Activated T-helper 17 cell treated with anti-CD3 and anti-CD28 coated beads, Interleukin-2, amount 50 U/mL, for 72 hours (primary cell): ENCODE data around the gene BOLA3. TPM values are rescaled to one million over a fixed set of nuclear protein-coding genes. Genes with fewer than 3 reads are reported as not detected.
"Not testable (repeated sequence)": the region's sequence is repeated elsewhere in the genome, so short reads cannot be mapped to it uniquely, and the experiment has no call there.

Source experiments
- ATAC-seq: fragments of 150-1000 bp; cut with Tn5 transposase; replicated peaks from 2 replicates; pipeline ENCODE4 v1.10.0; 2021; ENCODE audit warnings: mild to moderate bottlenecking, moderate library complexity
- H3K27ac Mint-ChIP-seq: one replicate; pipeline ENCODE4 v1.8.0; 2022; ENCODE audit warnings: mixed read lengths
- H3K27me3 Mint-ChIP-seq: one replicate; pipeline ENCODE4 v1.8.0; 2022; ENCODE audit warnings: mixed read lengths
- H3K36me3 Mint-ChIP-seq: one replicate; pipeline ENCODE4 v1.8.0; 2022; ENCODE audit warnings: low read depth, mild to moderate bottlenecking, mixed read lengths
- H3K4me1 Mint-ChIP-seq: one replicate; pipeline ENCODE4 v1.8.0; 2022; ENCODE audit warnings: mixed read lengths
- H3K4me3 Mint-ChIP-seq: one replicate; pipeline ENCODE4 v1.8.0; 2022; ENCODE audit warnings: mild to moderate bottlenecking, mixed read lengths
- H3K9me3 Mint-ChIP-seq: one replicate; pipeline ENCODE4 v1.8.0; 2022; ENCODE audit warnings: mixed read lengths
- total RNA-seq, 2 donors: library from RNA; stranded (reverse); gene quantifications; one replicate each; pipeline ENCODE4 v1.2.3, GENCODE V29; 2022

BOLA3 gene
- total RNA-seq, 2 donors from 2014 or later: 35.7 to 51.7 TPM

GRCh38 chr2:74131901-74132300 is 15.8 kb downstream of the BOLA3 start:
- no peaks in the 10 kb centered on the region for H3K9me3 Mint-ChIP-seq
- H3K36me3 Mint-ChIP-seq: peaks cover 31% of the 10 kb centered on the region
- no peak overlapping the region for H3K4me3 Mint-ChIP-seq
- no peak overlapping the region for H3K27ac Mint-ChIP-seq
- no peaks in the 10 kb centered on the region for H3K4me1 Mint-ChIP-seq
- ATAC-seq: no peak
- H3K27me3 Mint-ChIP-seq: no peaks in the 10 kb centered on the region

GRCh38 chr2:74130211-74130995 is 17.3 kb downstream of the BOLA3 start:
- no peaks in the 10 kb centered on the region for H3K9me3 Mint-ChIP-seq
- ATAC-seq: no peak
- H3K4me3 Mint-ChIP-seq: no peak overlapping the region
- no peaks in the 10 kb centered on the region for H3K27me3 Mint-ChIP-seq
- no peak overlapping the region for H3K27ac Mint-ChIP-seq
- H3K36me3 Mint-ChIP-seq: peaks cover 24% of the 10 kb centered on the region
- H3K4me1 Mint-ChIP-seq: no peaks in the 10 kb centered on the region

- Mint-ChIP-seq H3K4me1 (no peaks in the 10 kb centered on the region), H3K36me3 (peaks cover 3% of the 10 kb centered on the region), H3K27ac (no peak overlapping the region), H3K4me3 (no peak overlapping the region), H3K27me3 (no peaks in the 10 kb centered on the region), H3K9me3 (no peaks in the 10 kb centered on the region)
- ATAC-seq: no peak
Observed at GRCh38 chr2:74128206-74128605, 19.5 kb downstream of the BOLA3 start.

GRCh38 chr2:74123955-74124354 is 23.8 kb downstream of the BOLA3 start:
- peaks cover 10% of the 10 kb centered on the region for H3K9me3 Mint-ChIP-seq
- H3K4me3 Mint-ChIP-seq, H3K27ac Mint-ChIP-seq, H3K27me3 Mint-ChIP-seq, H3K4me1 Mint-ChIP-seq, ATAC-seq, H3K36me3 Mint-ChIP-seq: not testable (repeated sequence)

GRCh38 chr2:74121846-74122245 is 25.9 kb downstream of the BOLA3 start:
- H3K4me1 Mint-ChIP-seq, H3K27me3 Mint-ChIP-seq, H3K36me3 Mint-ChIP-seq, ATAC-seq: not testable (repeated sequence)
- peak overlapping the region; percentile 82 for H3K4me3 Mint-ChIP-seq
- peak overlapping the region; percentile 56 for H3K27ac Mint-ChIP-seq
- H3K9me3 Mint-ChIP-seq: peaks cover 10% of the 10 kb centered on the region

GRCh38 chr2:74119912-74120825 is 27.5 kb downstream of the BOLA3 start:
- Mint-ChIP-seq H3K27me3 (no peaks in the 10 kb centered on the region), H3K36me3 (no peaks in the 10 kb centered on the region), H3K27ac (peak overlapping the region; percentile 86), H3K4me3 (peak overlapping the region; percentile 82), H3K4me1 (peaks cover 5% of the 10 kb centered on the region), H3K9me3 (peaks cover 10% of the 10 kb centered on the region)
- ATAC-seq: peak; percentile 96

GRCh38 chr2:74119339-74119738 is 28.4 kb downstream of the BOLA3 start:
- no peak for ATAC-seq
- peaks cover 10% of the 10 kb centered on the region for H3K9me3 Mint-ChIP-seq
- H3K27ac Mint-ChIP-seq: peak overlapping the region; percentile 86
- no peaks in the 10 kb centered on the region for H3K27me3 Mint-ChIP-seq
- H3K4me1 Mint-ChIP-seq: peaks cover 5% of the 10 kb centered on the region
- peak overlapping the region; percentile 82 for H3K4me3 Mint-ChIP-seq
- H3K36me3 Mint-ChIP-seq: no peaks in the 10 kb centered on the region

GRCh38 chr2:74111380-74111779 is 36.3 kb downstream of the BOLA3 start:
- peaks cover 15% of the 10 kb centered on the region for H3K36me3 Mint-ChIP-seq
- H3K27me3 Mint-ChIP-seq: no peaks in the 10 kb centered on the region
- no peak overlapping the region for H3K27ac Mint-ChIP-seq
- no peak for ATAC-seq
- no peaks in the 10 kb centered on the region for H3K9me3 Mint-ChIP-seq
- H3K4me3 Mint-ChIP-seq: no peak overlapping the region
- H3K4me1 Mint-ChIP-seq: peaks cover 5% of the 10 kb centered on the region

GRCh38 chr2:74110537-74110936 is 37.2 kb downstream of the BOLA3 start:
- ATAC-seq: no peak
- Mint-ChIP-seq H3K27ac (no peak overlapping the region), H3K9me3 (no peaks in the 10 kb centered on the region), H3K4me1 (peaks cover 5% of the 10 kb centered on the region), H3K4me3 (no peak overlapping the region), H3K36me3 (peaks cover 15% of the 10 kb centered on the region), H3K27me3 (no peaks in the 10 kb centered on the region)

- Mint-ChIP-seq H3K27ac (peak overlapping the region; percentile 46), H3K36me3 (peaks cover 22% of the 10 kb centered on the region), H3K4me1 (peaks cover 5% of the 10 kb centered on the region), H3K27me3 (no peaks in the 10 kb centered on the region), H3K9me3 (no peaks in the 10 kb centered on the region), H3K4me3 (no peak overlapping the region)
- peak; percentile 56 for ATAC-seq
Observed at GRCh38 chr2:74109551-74109950, 38.2 kb downstream of the BOLA3 start.

- Mint-ChIP-seq H3K36me3 (peaks cover 44% of the 10 kb centered on the region), H3K27me3 (no peaks in the 10 kb centered on the region), H3K9me3 (no peaks in the 10 kb centered on the region), H3K4me1 (peaks cover 5% of the 10 kb centered on the region), H3K4me3 (no peak overlapping the region), H3K27ac (no peak overlapping the region)
- no peak for ATAC-seq
Observed at GRCh38 chr2:74107071-74107470, 40.6 kb downstream of the BOLA3 start.

- no peaks in the 10 kb centered on the region for H3K27me3 Mint-ChIP-seq
- H3K36me3 Mint-ChIP-seq: peaks cover 60% of the 10 kb centered on the region
- no peak overlapping the region for H3K27ac Mint-ChIP-seq
- peaks cover 5% of the 10 kb centered on the region for H3K4me1 Mint-ChIP-seq
- no peak overlapping the region for H3K4me3 Mint-ChIP-seq
- no peak for ATAC-seq
- H3K9me3 Mint-ChIP-seq: no peaks in the 10 kb centered on the region
Observed at GRCh38 chr2:74105413-74105812, 42.3 kb downstream of the BOLA3 start.

GRCh38 chr2:74104839-74105238 is 42.9 kb downstream of the BOLA3 start:
- Mint-ChIP-seq H3K27ac (no peak overlapping the region), H3K4me1 (peaks cover 5% of the 10 kb centered on the region), H3K36me3 (peaks cover 66% of the 10 kb centered on the region), H3K9me3 (no peaks in the 10 kb centered on the region), H3K27me3 (no peaks in the 10 kb centered on the region), H3K4me3 (no peak overlapping the region)
- ATAC-seq: no peak

GRCh38 chr2:74103763-74104162 is 43.9 kb downstream of the BOLA3 start:
- H3K27ac Mint-ChIP-seq: peak overlapping the region; percentile 4
- no peak for ATAC-seq
- no peaks in the 10 kb centered on the region for H3K4me1 Mint-ChIP-seq
- H3K36me3 Mint-ChIP-seq: peaks cover 68% of the 10 kb centered on the region
- no peak overlapping the region for H3K4me3 Mint-ChIP-seq
- no peaks in the 10 kb centered on the region for H3K9me3 Mint-ChIP-seq
- no peaks in the 10 kb centered on the region for H3K27me3 Mint-ChIP-seq

GRCh38 chr2:74102516-74102915 is 45.2 kb downstream of the BOLA3 start:
- ATAC-seq: no peak
- no peaks in the 10 kb centered on the region for H3K9me3 Mint-ChIP-seq
- no peaks in the 10 kb centered on the region for H3K4me1 Mint-ChIP-seq
- peaks cover 79% of the 10 kb centered on the region for H3K36me3 Mint-ChIP-seq
- no peaks in the 10 kb centered on the region for H3K27me3 Mint-ChIP-seq
- no peak overlapping the region for H3K4me3 Mint-ChIP-seq
- H3K27ac Mint-ChIP-seq: no peak overlapping the region
